NK-92 treated with Interleukin-12 subunit alpha and Interleukin-12 subunit beta, amount 100 ng/mL, for 24 hours (cell line): ENCODE results near the gene DPYSL3.

ENCODE experiments used
- DNase-seq: peaks from one replicate; lab custom pipeline; 2025; lab: John Stamatoyannopoulos, UW

DPYSL3 gene

GRCh38 chr5:147403651-147404640, 105.9 kb downstream of the DPYSL3 start:
- DNase-seq: peak; percentile 68

DNA sequence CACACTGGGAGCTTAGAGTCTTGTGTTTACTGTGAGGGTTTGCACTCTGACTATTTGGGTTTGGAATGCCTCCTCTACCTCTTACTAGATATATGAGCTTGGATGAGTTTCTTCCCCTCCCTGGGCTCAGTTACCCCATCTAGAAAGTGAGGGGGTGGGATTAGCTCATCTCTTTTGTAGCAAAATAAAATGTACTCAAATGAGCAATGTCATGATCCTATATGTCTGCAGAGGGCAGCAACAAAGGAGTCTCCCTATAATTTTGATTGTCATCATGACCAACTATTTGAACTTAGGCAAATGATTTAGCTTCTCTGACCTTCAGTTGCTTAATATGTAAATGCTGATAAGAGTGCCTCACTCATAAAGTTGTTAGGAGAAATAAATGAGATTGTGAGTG, 109.0 kb downstream of the DPYSL3 start:
- DNase-seq: no peak

DNA sequence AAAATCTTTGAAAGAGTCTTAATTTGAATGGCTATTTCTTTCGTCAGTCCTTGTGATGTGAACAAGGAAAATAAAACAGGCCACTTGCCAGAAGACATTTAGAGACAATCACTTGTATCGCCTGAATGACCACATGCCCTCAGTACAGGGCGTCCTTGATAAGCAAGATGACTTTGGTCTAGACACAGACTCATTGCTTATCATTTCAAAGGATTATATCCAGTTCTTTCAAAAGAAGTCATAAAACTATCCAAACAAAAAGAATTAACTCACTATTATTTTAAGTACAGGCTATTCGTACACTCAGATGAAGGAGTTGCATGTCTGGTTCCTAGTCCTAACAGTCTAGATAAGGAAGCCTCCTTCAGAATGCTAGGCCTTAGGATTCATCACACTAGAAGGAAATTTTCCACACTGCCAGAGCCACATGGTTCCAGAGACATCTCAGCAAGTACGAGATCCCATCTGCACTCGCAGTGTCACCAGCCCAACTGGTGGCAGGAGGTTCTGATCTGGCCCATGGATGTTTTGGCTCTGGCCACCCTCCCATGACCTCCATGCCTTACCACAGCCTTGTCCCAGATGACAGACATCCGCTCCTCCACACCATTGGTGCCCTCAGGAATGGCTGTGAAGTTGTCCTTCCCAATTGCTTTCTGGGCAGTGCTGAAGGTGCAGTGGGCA, 109.6 kb downstream of the DPYSL3 start:
- DNase-seq: no peak

- DNase-seq: no peak
These were observed 111.0 kb downstream of the DPYSL3 start for GRCh38 chr5:147398860-147399259.

GRCh38 chr5:147397616-147398015, 112.3 kb downstream of the DPYSL3 start:
- DNase-seq: no peak

GRCh38 chr5:147396070-147396823, 113.6 kb downstream of the DPYSL3 start:
- no peak for DNase-seq

DNA sequence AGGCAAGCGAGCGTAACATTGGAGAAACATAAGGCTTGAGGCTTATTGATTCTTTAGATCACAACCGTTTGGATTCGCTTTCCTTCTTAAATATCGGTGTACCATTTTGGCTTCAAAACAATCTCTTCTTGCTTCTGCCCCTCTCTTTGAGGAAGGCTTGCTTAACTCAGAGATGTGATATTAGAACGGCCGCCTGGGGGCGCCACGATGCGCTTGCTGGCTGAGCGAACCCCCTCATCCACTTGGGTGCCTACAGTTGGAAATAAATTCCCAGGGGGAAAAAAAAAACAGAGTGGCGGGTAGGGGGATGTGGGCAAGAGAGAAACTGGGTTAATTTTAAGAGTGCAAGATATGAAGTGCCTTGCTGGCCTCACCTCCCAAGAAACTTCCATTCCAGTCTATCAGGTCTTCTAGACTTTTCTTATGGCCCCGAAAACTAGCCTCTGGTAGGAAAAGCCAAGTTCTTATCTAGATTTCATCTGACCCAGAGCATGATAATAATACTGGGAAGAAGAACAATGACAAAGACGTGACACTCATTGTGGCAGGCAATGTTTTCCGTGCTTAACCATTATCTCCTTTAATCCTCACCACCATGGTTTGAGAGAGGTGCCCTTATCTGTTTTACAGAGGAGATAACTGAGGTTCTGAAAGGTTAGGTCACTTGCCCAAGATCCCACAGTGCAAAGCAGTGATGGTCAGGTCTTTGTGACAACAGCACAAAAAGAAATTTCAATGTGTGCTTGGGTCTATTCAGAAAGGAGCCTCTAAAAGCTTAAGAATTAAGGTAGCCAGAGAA, 115.8 kb downstream of the DPYSL3 start:
- DNase-seq: no peak

GRCh38 chr5:147391781-147392180, 118.1 kb downstream of the DPYSL3 start:
- no peak for DNase-seq

GRCh38 chr5:147390654-147391225, 119.1 kb downstream of the DPYSL3 start:
- DNase-seq: no peak

DNA sequence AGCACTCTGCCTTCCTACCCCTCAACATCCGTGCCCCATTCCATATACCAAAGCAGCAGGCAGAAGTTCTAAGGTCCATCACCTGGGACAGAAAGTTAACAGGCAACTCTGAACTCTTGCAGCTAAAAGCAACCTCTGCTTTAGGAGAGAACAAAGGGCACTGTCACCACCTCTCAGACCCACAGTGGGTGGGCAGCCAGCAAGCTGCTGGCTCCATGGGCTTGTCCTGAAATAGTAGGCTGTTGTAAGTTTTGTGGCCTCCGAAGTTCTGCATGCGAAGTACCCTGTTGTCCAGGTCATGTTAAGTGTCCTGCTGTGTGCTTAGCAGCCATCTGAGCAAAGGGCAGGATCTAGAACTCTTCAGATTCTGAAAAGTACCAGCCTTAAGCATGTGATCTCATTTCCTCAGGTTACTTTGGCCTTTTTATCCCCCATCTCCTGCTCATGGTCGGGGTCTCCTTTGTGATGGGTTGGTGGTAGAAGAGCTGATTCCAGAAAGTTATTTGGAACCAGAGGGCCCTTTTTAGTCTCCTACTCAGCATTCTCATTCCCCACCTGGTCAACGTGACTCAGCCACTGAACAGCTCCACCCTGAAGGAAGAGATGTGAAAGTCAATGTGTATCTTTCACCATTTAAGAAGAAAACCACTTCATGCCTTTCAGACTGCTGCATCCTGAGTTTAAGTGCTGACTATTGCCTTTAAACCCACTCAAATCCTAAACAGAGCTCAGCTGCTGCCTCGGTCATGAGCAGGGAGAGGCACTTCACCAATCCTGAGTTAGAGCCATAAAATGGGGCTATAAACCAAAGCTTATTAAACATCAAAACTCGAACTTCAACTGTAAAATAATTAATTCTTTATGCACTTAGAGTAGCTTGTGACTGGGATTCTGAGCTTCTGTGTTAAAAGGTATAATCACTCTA, 121.4 kb downstream of the DPYSL3 start:
- no peak for DNase-seq

- DNase-seq: no peak
These were observed 122.8 kb downstream of the DPYSL3 start for GRCh38 chr5:147387109-147387508.

DNA sequence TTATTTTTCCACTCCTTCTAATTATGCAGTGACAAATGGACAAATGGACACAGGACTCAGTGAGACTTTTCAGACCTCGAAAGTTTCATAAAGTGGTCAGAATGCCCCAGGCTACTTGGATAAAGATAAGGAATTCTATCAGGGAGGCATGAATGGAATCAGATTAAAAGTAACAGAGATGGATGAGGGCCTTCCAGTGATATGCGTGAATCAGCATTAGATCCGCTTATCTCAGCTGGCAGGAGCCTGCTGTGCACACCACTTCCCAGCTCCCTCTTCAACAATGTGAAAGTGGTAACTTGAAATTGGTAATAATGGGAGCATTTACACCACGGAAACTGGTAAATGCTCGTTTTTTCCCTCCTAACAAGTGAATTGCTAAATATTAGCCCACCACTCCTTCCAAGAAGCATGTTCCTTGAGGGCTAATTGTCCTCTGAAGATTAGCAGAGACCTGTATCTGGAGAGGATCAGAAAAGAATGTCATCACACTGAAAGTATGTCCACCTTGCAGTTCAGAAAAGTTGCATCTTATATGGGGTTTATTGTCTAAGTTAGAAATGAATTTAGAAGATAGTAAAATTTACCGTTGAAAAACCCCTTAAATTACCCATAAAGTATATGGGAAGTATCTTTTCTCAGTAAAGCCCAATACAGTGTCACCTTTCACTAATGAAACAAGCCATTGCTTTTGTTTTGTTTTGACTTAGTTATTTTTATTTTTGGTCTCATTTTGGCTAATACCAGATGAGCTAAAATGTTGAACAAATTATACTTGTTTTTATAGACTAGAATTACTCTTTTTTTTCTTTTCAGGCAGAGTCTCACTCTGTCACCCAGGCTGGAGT, 125.3 kb downstream of the DPYSL3 start:
- DNase-seq: no peak

GRCh38 chr5:147382776-147383175, 127.1 kb downstream of the DPYSL3 start:
- DNase-seq: no peak

GRCh38 chr5:147381555-147381954, 128.3 kb downstream of the DPYSL3 start:
- no peak for DNase-seq

DNA sequence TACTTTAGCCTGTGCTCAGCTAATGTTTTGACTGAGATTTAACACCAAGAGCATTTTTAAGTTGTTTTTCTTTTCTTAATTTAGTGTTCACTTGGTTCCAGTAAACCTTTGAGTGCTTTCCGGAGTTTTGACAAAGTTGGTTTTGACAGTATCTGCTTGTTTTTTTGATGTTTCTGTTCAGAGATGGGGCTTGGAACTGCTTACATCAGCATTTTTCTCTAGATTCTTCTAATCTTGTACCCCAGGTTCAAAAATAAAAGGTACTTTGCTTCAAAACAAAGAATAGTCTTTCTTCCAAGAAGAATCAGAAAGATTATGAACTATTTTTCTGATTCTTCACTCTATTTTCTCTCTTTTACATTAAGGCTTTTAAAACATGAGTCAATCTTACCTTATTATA, 132.2 kb downstream of the DPYSL3 start:
- no peak for DNase-seq

GRCh38 chr5:147375151-147375550, 134.7 kb downstream of the DPYSL3 start:
- no peak for DNase-seq

DNA sequence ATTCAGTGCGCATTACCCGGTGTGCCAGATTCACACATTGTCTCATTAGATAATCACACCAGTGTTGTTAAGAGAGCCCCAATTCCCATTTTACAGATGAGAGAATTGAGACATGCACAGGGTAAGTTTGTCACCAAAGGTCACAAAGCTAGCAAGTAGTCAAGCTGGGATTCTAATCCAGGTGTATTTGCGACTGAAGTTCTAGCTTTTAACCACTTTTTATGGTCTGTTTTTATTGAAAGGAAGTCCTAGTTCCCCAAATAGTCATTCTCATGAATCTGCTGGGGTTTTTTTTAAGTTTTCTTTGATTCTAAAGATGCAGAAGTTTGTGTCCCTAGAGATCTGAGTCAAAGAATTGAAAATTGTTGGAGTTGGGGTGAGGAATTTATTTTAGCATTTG, 136.5 kb downstream of the DPYSL3 start:
- no peak for DNase-seq

- DNase-seq: no peak
These were observed 137.7 kb downstream of the DPYSL3 start for GRCh38 chr5:147372191-147372590.

- DNase-seq: no peak
These were observed 138.6 kb downstream of the DPYSL3 start for GRCh38 chr5:147371290-147371689.
